Testis (tissue), 2 donors: ENCODE measurements around the gene CD58.

Source experiments
- POLR2A ChIP-seq: fragments of 450-650 bp; IDR thresholded peaks from one replicate; pipeline ENCODE4 v1.6.1; 2017; ENCODE audit warnings: antibody characterized with exemption, mild to moderate bottlenecking, moderate library complexity
- TF ChIP-seq, protein P1 (sequence below), 3 experiments: fragments of 450-650 bp in 2 of 3; fragments of 200-600 bp in 1 of 3; sonication (generic) in 1 of 3; IDR thresholded peaks; one replicate each; pipeline ENCODE4 v1.5.1; 2016 to 2019; ENCODE audit warnings: antibody characterized with exemption in 3 of 3, mild to moderate bottlenecking in 2 of 3, moderate library complexity in 1 of 3

DNA sequence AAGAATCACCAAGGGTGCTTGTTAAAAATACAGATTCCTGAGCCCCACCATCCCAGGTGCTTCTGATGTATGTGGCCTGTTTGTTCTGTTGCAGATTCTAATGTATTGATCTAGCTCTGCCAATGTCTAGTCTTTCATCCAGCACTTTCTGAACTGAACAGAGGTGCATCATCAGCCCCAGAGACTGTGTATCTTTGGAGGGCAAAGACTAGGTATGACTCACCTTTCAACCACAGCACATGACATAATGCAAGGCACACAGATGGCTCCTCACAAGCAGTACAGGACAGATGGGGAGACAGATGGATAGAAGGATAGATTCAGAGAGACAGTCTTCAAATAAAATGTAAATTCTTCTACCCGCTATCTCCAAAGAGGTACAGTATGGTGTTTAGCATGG is 32.3 kb downstream of the CD58 start:
- TF ChIP-seq, protein P1, sequence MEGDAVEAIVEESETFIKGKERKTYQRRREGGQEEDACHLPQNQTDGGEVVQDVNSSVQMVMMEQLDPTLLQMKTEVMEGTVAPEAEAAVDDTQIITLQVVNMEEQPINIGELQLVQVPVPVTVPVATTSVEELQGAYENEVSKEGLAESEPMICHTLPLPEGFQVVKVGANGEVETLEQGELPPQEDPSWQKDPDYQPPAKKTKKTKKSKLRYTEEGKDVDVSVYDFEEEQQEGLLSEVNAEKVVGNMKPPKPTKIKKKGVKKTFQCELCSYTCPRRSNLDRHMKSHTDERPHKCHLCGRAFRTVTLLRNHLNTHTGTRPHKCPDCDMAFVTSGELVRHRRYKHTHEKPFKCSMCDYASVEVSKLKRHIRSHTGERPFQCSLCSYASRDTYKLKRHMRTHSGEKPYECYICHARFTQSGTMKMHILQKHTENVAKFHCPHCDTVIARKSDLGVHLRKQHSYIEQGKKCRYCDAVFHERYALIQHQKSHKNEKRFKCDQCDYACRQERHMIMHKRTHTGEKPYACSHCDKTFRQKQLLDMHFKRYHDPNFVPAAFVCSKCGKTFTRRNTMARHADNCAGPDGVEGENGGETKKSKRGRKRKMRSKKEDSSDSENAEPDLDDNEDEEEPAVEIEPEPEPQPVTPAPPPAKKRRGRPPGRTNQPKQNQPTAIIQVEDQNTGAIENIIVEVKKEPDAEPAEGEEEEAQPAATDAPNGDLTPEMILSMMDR (IDR thresholded peaks at IDR 0.05): no peak
- TF ChIP-seq POLR2A: no peak
